HCT116 (cell line): Measurements from ENCODE around the gene MEI1. TPM values are rescaled to one million over a fixed set of nuclear protein-coding genes. Genes with fewer than 3 reads are reported as not detected.

Experiments
- ATAC-seq: fragments of 200-7000 bp; cut with Tn5 transposase; 2 replicates; pipeline ENCODE4 v1.9.1; 2020; ENCODE audit warnings: mild to moderate bottlenecking, moderate library complexity
- BruUV-seq: library from RNA; stranded (reverse); fragments of 400-500 nt; replicated peaks from 2 replicates; lab custom pipeline; 2021; lab: Mats Ljungman, UMichigan
- CTCF ChIA-PET: fragments of 300-600 bp; sonication (Branson Sonifier 250); formaldehyde crosslinking; loops from one replicate; lab custom pipeline; 2021; ENCODE audit warnings: antibody characterized with exemption; lab: Charles Lee
- POLR2A ChIA-PET: fragments of 300-600, 350-600 bp; sonication (Branson Sonifier 250); formaldehyde crosslinking; loops from one replicate; lab custom pipeline; 2021; ENCODE audit warnings: antibody characterized with exemption; lab: Charles Lee
- RAD21 ChIA-PET, 2 experiments: fragments of 300-600 bp; sonication (Branson Sonifier 250); formaldehyde crosslinking; loops; one replicate each; lab custom pipeline; 2023; ENCODE audit warnings: low total read pairs in 2 of 2; ENCODE audit not compliant: uncharacterized antibody in 2 of 2, unreplicated experiment in 2 of 2, low non-redundant PET in 1 of 2; lab: Charles Lee
- DNase-seq: peaks from one replicate; pipeline ENCODE4 v3.0.0-alpha.2; 2010; ENCODE audit warnings: low read depth, low spot score
- H2AFZ ChIP-seq: fragments of 200-600 bp; shearing (Covaris generic), sonication (generic); 2 replicates; pipeline ENCODE4 v1.6.1; 2017; ENCODE audit warnings: low read depth, mixed run types, mixed read lengths, antibody characterized with exemption, low read length; ENCODE audit not compliant: poor library complexity, severe bottlenecking
- H3K27ac ChIP-seq: 2 replicates; pipeline ENCODE4 v1.5.1; 2012; ENCODE audit warnings: low read depth, low read length
- H3K27me3 ChIP-seq: fragments of 200-600 bp; sonication (generic); 2 replicates; pipeline ENCODE4 v1.6.1; 2016; ENCODE audit warnings: mixed run types, low read length, mixed read lengths; ENCODE audit not compliant: insufficient read depth
- H3K36me3 ChIP-seq, 2 experiments: fragments of 200-500 bp in 1 of 2; fragments of 200-600 bp in 1 of 2; sonication (Bioruptor generic) in 1 of 2; sonication (generic) in 1 of 2; 2 replicates each; pipeline versions ENCODE4 v1.5.1 to v1.6.1; 2014 to 2016; ENCODE audit warnings: low read length in 2 of 2, inconsistent platforms in 1 of 2, mixed read lengths in 1 of 2, mixed run types in 1 of 2; ENCODE audit not compliant: insufficient read depth in 2 of 2, control insufficient read depth in 1 of 2
- H3K4me1 ChIP-seq, 2 experiments: fragments of 200-600 bp in 1 of 2; sonication (generic) in 1 of 2; 2 replicates each; pipeline versions ENCODE4 v1.5.1 to v1.6.1; 2012 to 2017; ENCODE audit warnings: low read length in 2 of 2, inconsistent platforms in 1 of 2, mild to moderate bottlenecking in 1 of 2, mixed read lengths in 1 of 2, mixed run types in 1 of 2, moderate library complexity in 1 of 2; ENCODE audit not compliant: insufficient read depth in 2 of 2, control insufficient read depth in 1 of 2
- H3K4me2 ChIP-seq: fragments of 200-600 bp; sonication (generic); 2 replicates; pipeline ENCODE4 v1.6.1; 2017; ENCODE audit warnings: mixed run types, low read length, mixed read lengths
- H3K4me3 ChIP-seq, 2 experiments: fragments of 200-600 bp in 1 of 2; sonication (generic) in 1 of 2; replicated peaks in 1 of 2; 2 replicates each; pipeline ENCODE4 v1.5.1; 2011 to 2016; ENCODE audit warnings: low read length in 2 of 2, control low read depth in 1 of 2, low read depth in 1 of 2, mild to moderate bottlenecking in 1 of 2, mixed read lengths in 1 of 2, mixed run types in 1 of 2
- H3K79me2 ChIP-seq: fragments of 200-600 bp; sonication (generic); 2 replicates; pipeline ENCODE4 v1.6.1; 2017; ENCODE audit warnings: mild to moderate bottlenecking, mixed run types, low read length, moderate library complexity, mixed read lengths; ENCODE audit not compliant: insufficient read depth
- H3K9ac ChIP-seq: fragments of 200-600 bp; sonication (generic); 2 replicates; pipeline ENCODE4 v1.6.1; 2016; ENCODE audit warnings: low read length, mixed read lengths
- H3K9me2 ChIP-seq: fragments of 200-600 bp; sonication (generic), shearing (Covaris generic); 2 replicates; pipeline ENCODE4 v1.6.1; 2017; ENCODE audit warnings: mixed run types, mild to moderate bottlenecking, moderate library complexity; ENCODE audit not compliant: insufficient read depth
- H3K9me3 ChIP-seq, 2 experiments: fragments of 200-500 bp in 1 of 2; fragments of 200-600 bp in 1 of 2; sonication (Bioruptor generic) in 1 of 2; sonication (generic) in 1 of 2; 2 replicates each; pipeline ENCODE4 v1.6.1; 2014 to 2017; ENCODE audit warnings: low read length in 2 of 2, mixed read lengths in 2 of 2, inconsistent platforms in 1 of 2, low read depth in 1 of 2, mild to moderate bottlenecking in 1 of 2, mixed run types in 1 of 2, moderate library complexity in 1 of 2; ENCODE audit not compliant: control insufficient read depth in 1 of 2, insufficient read depth in 1 of 2
- H4K20me1 ChIP-seq: fragments of 200-600 bp; sonication (generic), shearing (Covaris generic); 2 replicates; pipeline ENCODE4 v1.6.1; 2017; ENCODE audit warnings: mixed run types, mild to moderate bottlenecking, moderate library complexity; ENCODE audit not compliant: insufficient read depth
- EZH2 ChIP-seq: fragments of 200-600 bp; sonication (generic); IDR thresholded peaks from 2 replicates; pipeline ENCODE4 v1.6.1; 2017; ENCODE audit warnings: antibody characterized with exemption, mixed run types
- EZH2phosphoT487 ChIP-seq: fragments of 200-600 bp; IDR thresholded peaks from 2 replicates; pipeline ENCODE4 v1.6.1; 2018; ENCODE audit warnings: antibody characterized with exemption, borderline replicate concordance
- TCF7L2 ChIP-seq: IDR thresholded peaks from 2 replicates; pipeline ENCODE4 v1.7.0; 2011; ENCODE audit warnings: borderline replicate concordance, inconsistent platforms; ENCODE audit not compliant: insufficient read depth, insufficient read length; ENCODE audit errors: extremely low read depth
- intact Hi-C: fragments of 100-400 bp; cut with micrococcal nuclease; formaldehyde crosslinking; loops from 2 replicates; pipeline ENCODE4 v1.10.0; 2022
- total RNA-seq: library from RNA; stranded (reverse); gene quantifications from one replicate; pipeline ENCODE4 v1.2.1, GENCODE V29; 2021; ENCODE audit not compliant: unreplicated experiment
- TF ChIP-seq, protein P1 (sequence below): IDR thresholded peaks from 2 replicates; pipeline ENCODE4 v1.6.1; 2011; ENCODE audit warnings: mild to moderate bottlenecking, low read length, moderate library complexity; ENCODE audit not compliant: insufficient replicate concordance; ENCODE audit errors: extremely low read depth
- TF ChIP-seq, protein P2 (sequence below), 3 experiments: fragments of 200-600 bp in 1 of 3; sonication (generic) in 1 of 3; IDR thresholded peaks in 2 of 3; conservative IDR thresholded peaks in 1 of 3; 2 replicates each; pipeline ENCODE4 v1.5.1; 2012 to 2017; ENCODE audit warnings: low read depth in 2 of 3, low read length in 2 of 3, antibody characterized with exemption in 1 of 3, borderline replicate concordance in 1 of 3, control low read depth in 1 of 3, mild to moderate bottlenecking in 1 of 3, mixed read lengths in 1 of 3, mixed run types in 1 of 3, moderate library complexity in 1 of 3; ENCODE audit not compliant: insufficient read depth in 1 of 3

The MEI1 gene
- total RNA-seq, 1 experiment from 2014 or later = 0.64 TPM

- TF ChIP-seq EZH2phosphoT487 = no peak
- TF ChIP-seq, protein P1, sequence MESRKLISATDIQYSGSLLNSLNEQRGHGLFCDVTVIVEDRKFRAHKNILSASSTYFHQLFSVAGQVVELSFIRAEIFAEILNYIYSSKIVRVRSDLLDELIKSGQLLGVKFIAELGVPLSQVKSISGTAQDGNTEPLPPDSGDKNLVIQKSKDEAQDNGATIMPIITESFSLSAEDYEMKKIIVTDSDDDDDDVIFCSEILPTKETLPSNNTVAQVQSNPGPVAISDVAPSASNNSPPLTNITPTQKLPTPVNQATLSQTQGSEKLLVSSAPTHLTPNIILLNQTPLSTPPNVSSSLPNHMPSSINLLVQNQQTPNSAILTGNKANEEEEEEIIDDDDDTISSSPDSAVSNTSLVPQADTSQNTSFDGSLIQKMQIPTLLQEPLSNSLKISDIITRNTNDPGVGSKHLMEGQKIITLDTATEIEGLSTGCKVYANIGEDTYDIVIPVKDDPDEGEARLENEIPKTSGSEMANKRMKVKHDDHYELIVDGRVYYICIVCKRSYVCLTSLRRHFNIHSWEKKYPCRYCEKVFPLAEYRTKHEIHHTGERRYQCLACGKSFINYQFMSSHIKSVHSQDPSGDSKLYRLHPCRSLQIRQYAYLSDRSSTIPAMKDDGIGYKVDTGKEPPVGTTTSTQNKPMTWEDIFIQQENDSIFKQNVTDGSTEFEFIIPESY = no peak
- TF ChIP-seq, protein P2, sequence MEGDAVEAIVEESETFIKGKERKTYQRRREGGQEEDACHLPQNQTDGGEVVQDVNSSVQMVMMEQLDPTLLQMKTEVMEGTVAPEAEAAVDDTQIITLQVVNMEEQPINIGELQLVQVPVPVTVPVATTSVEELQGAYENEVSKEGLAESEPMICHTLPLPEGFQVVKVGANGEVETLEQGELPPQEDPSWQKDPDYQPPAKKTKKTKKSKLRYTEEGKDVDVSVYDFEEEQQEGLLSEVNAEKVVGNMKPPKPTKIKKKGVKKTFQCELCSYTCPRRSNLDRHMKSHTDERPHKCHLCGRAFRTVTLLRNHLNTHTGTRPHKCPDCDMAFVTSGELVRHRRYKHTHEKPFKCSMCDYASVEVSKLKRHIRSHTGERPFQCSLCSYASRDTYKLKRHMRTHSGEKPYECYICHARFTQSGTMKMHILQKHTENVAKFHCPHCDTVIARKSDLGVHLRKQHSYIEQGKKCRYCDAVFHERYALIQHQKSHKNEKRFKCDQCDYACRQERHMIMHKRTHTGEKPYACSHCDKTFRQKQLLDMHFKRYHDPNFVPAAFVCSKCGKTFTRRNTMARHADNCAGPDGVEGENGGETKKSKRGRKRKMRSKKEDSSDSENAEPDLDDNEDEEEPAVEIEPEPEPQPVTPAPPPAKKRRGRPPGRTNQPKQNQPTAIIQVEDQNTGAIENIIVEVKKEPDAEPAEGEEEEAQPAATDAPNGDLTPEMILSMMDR (IDR thresholded peaks at IDR 0.05 in 2 of 3, conservative IDR thresholded peaks at IDR 0.05 in 1 of 3; ENCODE audit: borderline replicate concordance in 1 of 3, insufficient read depth in 1 of 3, low read depth in 2 of 3, low read length in 2 of 3) = no peak
Measured at GRCh38 chr22:41768430-41768829, 69.1 kb downstream of the MEI1 start (continued).

DNA sequence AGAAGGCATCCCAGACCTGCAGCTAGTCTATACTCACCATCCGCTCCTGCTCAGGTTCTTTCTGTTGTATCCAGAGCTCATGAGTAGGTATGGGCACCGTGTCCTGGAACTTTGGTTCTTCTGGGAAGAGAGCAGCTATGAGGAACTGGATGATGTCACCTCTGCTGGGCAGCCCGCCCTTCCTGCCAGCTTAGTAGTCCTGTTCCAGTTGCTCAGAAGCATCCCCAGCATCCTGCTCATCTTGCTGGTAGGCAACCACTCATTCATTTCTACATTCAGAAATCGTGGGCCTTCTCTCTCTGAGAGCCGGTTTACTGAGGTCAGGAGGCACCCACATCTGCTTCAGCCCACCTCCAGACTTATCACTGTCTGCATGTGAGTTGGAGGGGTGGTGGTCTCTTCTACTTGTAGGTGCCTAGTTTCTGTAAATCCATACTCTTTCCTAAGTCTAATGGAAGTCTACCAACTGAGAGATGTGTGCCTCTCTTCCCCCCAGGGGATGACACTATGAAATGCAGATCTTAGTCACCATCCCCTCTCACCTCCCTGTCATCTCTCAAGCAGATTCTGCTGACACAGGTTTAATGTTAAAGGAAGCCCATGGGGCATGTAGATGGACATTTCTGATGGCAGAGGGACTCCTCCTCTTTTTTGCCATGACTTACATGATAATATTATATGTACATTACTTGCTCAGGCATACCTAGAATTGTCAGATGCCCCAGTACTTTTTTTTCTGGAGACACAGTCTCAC lies 71.6 kb downstream of the MEI1 start:
- BruUV-seq = no TSS peak
- no peak for ATAC-seq
- intact Hi-C loops = no loop called here
- Histone ChIP-seq H4K20me1 (no peaks in the 10 kb centered on the region), H3K9me2 (0 out of 2 replicates have a peak, but pooled peaks cover 2% of the 10 kb centered on the region), H3K4me1 (peaks cover 7 to 40% of the 10 kb centered on the region in 2 experiments), H3K9ac (no peak overlapping the region), H2AFZ (no peak overlapping the region), H3K27me3 (no peaks in the 10 kb centered on the region), H3K27ac (no peak overlapping the region)
- ChIA-PET CTCF (interaction anchor here (0.8 kb wide), 1 partner anchor 74 kb away, joined by 3 read pairs; no protein-coding TSS in a partner anchor), POLR2A (no interaction called here)
- TF ChIP-seq EZH2 = no peak
- TF ChIP-seq TCF7L2 = no peak
- TF ChIP-seq, all 23 proteins: peak for 0
- no peaks in the 10 kb centered on the region for H3K9me3 ChIP-seq
- no peaks in the 10 kb centered on the region for H3K79me2 ChIP-seq
- RAD21 ChIA-PET = no interaction called here
- H3K4me2 ChIP-seq = no peak overlapping the region
- no peak overlapping the region for H3K4me3 ChIP-seq
- DNase-seq = no peak
- no peaks in the 10 kb centered on the region for H3K36me3 ChIP-seq
